SK-N-SH treated with all-trans-retinoic acid at 6 μM for 48 hours (cell line): Measurements from ENCODE around the gene FARS2.

Experiments used
- OSR1 ChIP-seq: fragments of 250-450 bp; sonication (Bioruptor Pico); IDR thresholded peaks from 2 replicates; pipeline ENCODE4 v1.8.0; 2022; ENCODE audit warnings: moderate library complexity, mild to moderate bottlenecking, inconsistent platforms
- SNAI2 ChIP-seq: fragments of 250-450 bp; sonication (Bioruptor Pico); IDR thresholded peaks from 2 replicates; pipeline ENCODE4 v1.5.0; 2020; ENCODE audit warnings: mild to moderate bottlenecking, moderate library complexity
- ZFP30 ChIP-seq: fragments of 450-650 bp; formaldehyde crosslinking; IDR thresholded peaks from 2 replicates; pipeline ENCODE4 v1.5.0; 2022; ENCODE audit warnings: mild to moderate bottlenecking, moderate library complexity
- TF ChIP-seq, protein P1 (sequence below): fragments of 250-450 bp; sonication (Bioruptor Pico); IDR thresholded peaks from 2 replicates; pipeline ENCODE4 v1.5.1; 2021; ENCODE audit warnings: mild to moderate bottlenecking, moderate library complexity

DNA sequence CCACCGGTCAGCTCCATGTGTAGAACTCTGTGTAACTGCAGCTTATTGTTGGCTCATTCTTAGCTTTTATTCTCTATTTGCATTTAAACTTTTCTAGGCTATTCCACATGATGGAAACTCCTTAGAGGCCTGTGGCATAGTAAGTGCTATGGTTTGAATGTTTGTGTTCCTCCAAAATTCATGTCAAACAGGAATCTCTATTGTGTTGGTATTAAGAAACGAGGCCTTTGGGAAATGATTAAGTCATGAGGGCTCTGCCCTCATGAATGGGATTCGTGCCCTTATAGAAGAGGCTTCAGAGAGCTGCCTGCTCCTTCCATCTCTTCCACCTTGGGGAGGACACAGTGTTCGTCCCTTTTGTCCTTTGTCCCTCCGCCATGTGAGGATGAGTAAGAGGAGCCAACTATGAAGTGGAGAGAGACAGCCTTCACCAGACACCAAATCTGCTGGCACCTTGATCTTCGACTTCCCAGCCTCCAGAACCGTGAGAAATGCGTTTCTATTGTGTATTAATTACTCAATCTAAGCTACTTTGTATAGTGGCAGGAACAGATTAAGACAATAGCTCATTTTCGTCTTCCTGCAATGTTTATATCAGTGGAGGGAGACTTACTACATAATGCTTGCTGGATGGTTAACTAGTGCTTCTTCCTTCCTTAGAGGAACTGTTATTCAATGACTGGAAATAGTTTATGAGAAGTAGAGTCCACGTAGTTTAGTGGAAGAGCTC, 361.1 kb downstream of the FARS2 start:
- TF ChIP-seq SNAI2 (CRISPR knock-in tag) (no peak), OSR1 (CRISPR knock-in tag) (no peak), ZFP30 (CRISPR knock-in tag) (no peak)
- TF ChIP-seq, protein P1, sequence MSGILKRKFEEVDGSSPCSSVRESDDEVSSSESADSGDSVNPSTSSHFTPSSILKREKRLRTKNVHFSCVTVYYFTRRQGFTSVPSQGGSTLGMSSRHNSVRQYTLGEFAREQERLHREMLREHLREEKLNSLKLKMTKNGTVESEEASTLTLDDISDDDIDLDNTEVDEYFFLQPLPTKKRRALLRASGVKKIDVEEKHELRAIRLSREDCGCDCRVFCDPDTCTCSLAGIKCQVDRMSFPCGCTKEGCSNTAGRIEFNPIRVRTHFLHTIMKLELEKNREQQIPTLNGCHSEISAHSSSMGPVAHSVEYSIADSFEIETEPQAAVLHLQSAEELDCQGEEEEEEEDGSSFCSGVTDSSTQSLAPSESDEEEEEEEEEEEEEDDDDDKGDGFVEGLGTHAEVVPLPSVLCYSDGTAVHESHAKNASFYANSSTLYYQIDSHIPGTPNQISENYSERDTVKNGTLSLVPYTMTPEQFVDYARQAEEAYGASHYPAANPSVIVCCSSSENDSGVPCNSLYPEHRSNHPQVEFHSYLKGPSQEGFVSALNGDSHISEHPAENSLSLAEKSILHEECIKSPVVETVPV (CRISPR knock-in tag): no peak
